Measurements from ENCODE around the gene RFX7. TPM values are rescaled to one million over a fixed set of nuclear protein-coding genes. Genes with fewer than 3 reads are reported as not detected.

Gene RFX7
- total and polyA plus RNA-seq, 2 donors (not counting 1 experiment from before 2014, with no cell fraction given): 5.4 to 6.9 TPM

GRCh38 chr15:56250626-56251025 lies 6.9 kb upstream of the RFX7 start:
- no peaks in the 10 kb centered on the region for H3K79me2 ChIP-seq (ENCODE audit: control insufficient read depth, insufficient read depth, low read length)
- H4K20me1 ChIP-seq (ENCODE audit: control insufficient read depth, extremely low read depth, insufficient read depth, low read length): no peaks in the 10 kb centered on the region
- H3K4me2 ChIP-seq (ENCODE audit: extremely low read depth, insufficient read depth, low read length): no peak overlapping the region
- no peak for TF ChIP-seq EZH2 (IDR thresholded peaks at IDR 0.05; ENCODE audit: low read length, missing control alignments)
- TF ChIP-seq, protein P1, sequence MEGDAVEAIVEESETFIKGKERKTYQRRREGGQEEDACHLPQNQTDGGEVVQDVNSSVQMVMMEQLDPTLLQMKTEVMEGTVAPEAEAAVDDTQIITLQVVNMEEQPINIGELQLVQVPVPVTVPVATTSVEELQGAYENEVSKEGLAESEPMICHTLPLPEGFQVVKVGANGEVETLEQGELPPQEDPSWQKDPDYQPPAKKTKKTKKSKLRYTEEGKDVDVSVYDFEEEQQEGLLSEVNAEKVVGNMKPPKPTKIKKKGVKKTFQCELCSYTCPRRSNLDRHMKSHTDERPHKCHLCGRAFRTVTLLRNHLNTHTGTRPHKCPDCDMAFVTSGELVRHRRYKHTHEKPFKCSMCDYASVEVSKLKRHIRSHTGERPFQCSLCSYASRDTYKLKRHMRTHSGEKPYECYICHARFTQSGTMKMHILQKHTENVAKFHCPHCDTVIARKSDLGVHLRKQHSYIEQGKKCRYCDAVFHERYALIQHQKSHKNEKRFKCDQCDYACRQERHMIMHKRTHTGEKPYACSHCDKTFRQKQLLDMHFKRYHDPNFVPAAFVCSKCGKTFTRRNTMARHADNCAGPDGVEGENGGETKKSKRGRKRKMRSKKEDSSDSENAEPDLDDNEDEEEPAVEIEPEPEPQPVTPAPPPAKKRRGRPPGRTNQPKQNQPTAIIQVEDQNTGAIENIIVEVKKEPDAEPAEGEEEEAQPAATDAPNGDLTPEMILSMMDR (conservative IDR thresholded peaks at IDR 0.05 in 1 of 2, IDR thresholded peaks at IDR 0.05 in 1 of 2; ENCODE audit: low read depth in 1 of 2, low read length in 2 of 2): no peak
- no peaks in the 10 kb centered on the region for H3K36me3 ChIP-seq (ENCODE audit: control insufficient read depth, insufficient read depth, low read length)
- DNase-seq (ENCODE audit: low read depth in 2 of 2): no peak
- H3K4me3 ChIP-seq (replicated peaks in 1 of 4; ENCODE audit: control extremely low read depth in 1 of 4, insufficient read depth in 1 of 4, low read depth in 3 of 4, low read length in 4 of 4): no peak overlapping the region
- no peak overlapping the region for H3K27ac ChIP-seq (ENCODE audit: insufficient read depth, low read length)
- H3K9me3 ChIP-seq (ENCODE audit: control insufficient read depth, insufficient read depth, low read depth, low read length): no peaks in the 10 kb centered on the region
- H3K9ac ChIP-seq (ENCODE audit: insufficient read depth, low read length): no peak overlapping the region
- H2AFZ ChIP-seq (ENCODE audit: low read length): no peak overlapping the region
- H3K4me1 ChIP-seq (ENCODE audit: control insufficient read depth, extremely low read depth, insufficient read depth, low read length): no peaks in the 10 kb centered on the region
- peaks cover 5% of the 10 kb centered on the region for H3K27me3 ChIP-seq (ENCODE audit: control insufficient read depth, insufficient read depth, low read length)

GRCh38 chr15:56249092-56249491 lies 5.4 kb upstream of the RFX7 start:
- Histone ChIP-seq H3K9me3 (ENCODE audit: control insufficient read depth, insufficient read depth, low read depth, low read length) (no peaks in the 10 kb centered on the region), H3K4me2 (ENCODE audit: extremely low read depth, insufficient read depth, low read length) (no peak overlapping the region), H2AFZ (ENCODE audit: low read length) (no peak overlapping the region), H3K4me1 (ENCODE audit: control insufficient read depth, extremely low read depth, insufficient read depth, low read length) (peaks cover 5% of the 10 kb centered on the region), H3K27ac (ENCODE audit: insufficient read depth, low read length) (no peak overlapping the region), H3K79me2 (ENCODE audit: control insufficient read depth, insufficient read depth, low read length) (no peaks in the 10 kb centered on the region), H3K4me3 (replicated peaks in 1 of 4; ENCODE audit: control extremely low read depth in 1 of 4, insufficient read depth in 1 of 4, low read depth in 3 of 4, low read length in 4 of 4) (no peak overlapping the region), H3K36me3 (ENCODE audit: control insufficient read depth, insufficient read depth, low read length) (no peaks in the 10 kb centered on the region), H3K9ac (ENCODE audit: insufficient read depth, low read length) (no peak overlapping the region), H3K27me3 (ENCODE audit: control insufficient read depth, insufficient read depth, low read length) (peaks cover 4% of the 10 kb centered on the region), H4K20me1 (ENCODE audit: control insufficient read depth, extremely low read depth, insufficient read depth, low read length) (no peaks in the 10 kb centered on the region)
- TF ChIP-seq, protein P1 (conservative IDR thresholded peaks at IDR 0.05 in 1 of 2, IDR thresholded peaks at IDR 0.05 in 1 of 2; ENCODE audit: low read depth in 1 of 2, low read length in 2 of 2): peak; percentile 35 to 37
- TF ChIP-seq EZH2 (IDR thresholded peaks at IDR 0.05; ENCODE audit: low read length, missing control alignments): no peak
- peak; percentile 64 to 68 for DNase-seq (ENCODE audit: low read depth in 2 of 2)

DNA sequence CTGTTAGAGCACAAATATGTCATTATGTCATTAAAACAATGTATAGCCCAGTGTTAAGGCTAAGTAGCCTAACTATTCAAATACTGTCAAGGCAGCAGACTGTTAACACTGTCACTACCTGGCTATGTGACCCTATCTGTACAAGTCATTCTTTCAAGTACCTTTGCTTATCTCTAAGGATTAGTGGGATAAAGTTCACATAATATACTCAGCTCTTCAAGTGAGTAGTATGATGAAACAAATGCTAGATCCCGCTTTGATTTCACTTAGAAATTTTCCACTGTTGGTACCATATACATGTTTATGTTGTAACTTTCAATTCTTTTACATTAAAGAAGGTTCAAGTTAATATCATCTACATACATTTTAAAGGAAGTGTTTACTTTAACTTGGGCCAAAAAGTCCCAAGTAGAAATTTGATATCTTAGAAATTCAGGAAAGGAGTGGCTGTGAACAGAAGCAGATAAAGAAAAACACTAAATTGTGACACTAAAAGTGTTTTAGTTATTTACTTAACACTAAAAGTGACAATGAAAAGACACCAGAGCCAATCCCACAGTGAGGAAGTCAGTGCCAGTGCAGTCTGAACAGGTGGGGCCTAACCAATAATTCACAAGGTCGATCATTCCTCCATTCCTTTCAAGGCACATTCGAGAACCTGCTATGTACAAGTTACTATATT lies 4.8 kb upstream of the RFX7 start:
- Histone ChIP-seq H3K27me3 (ENCODE audit: control insufficient read depth, insufficient read depth, low read length) (no peaks in the 10 kb centered on the region), H3K4me1 (ENCODE audit: control insufficient read depth, extremely low read depth, insufficient read depth, low read length) (peaks cover 5% of the 10 kb centered on the region), H3K79me2 (ENCODE audit: control insufficient read depth, insufficient read depth, low read length) (peaks cover 1% of the 10 kb centered on the region), H3K9me3 (ENCODE audit: control insufficient read depth, insufficient read depth, low read depth, low read length) (no peaks in the 10 kb centered on the region), H3K4me2 (ENCODE audit: extremely low read depth, insufficient read depth, low read length) (no peak overlapping the region), H3K36me3 (ENCODE audit: control insufficient read depth, insufficient read depth, low read length) (no peaks in the 10 kb centered on the region), H3K9ac (ENCODE audit: insufficient read depth, low read length) (no peak overlapping the region), H3K4me3 (replicated peaks in 1 of 4; ENCODE audit: control extremely low read depth in 1 of 4, insufficient read depth in 1 of 4, low read depth in 3 of 4, low read length in 4 of 4) (no peak overlapping the region), H4K20me1 (ENCODE audit: control insufficient read depth, extremely low read depth, insufficient read depth, low read length) (no peaks in the 10 kb centered on the region), H2AFZ (ENCODE audit: low read length) (no peak overlapping the region), H3K27ac (ENCODE audit: insufficient read depth, low read length) (no peak overlapping the region)
- no peak for DNase-seq (ENCODE audit: low read depth in 2 of 2)
- TF ChIP-seq, protein P1 (conservative IDR thresholded peaks at IDR 0.05 in 1 of 2, IDR thresholded peaks at IDR 0.05 in 1 of 2; ENCODE audit: low read depth in 1 of 2, low read length in 2 of 2): no peak
- no peak for TF ChIP-seq EZH2 (IDR thresholded peaks at IDR 0.05; ENCODE audit: low read length, missing control alignments)

Measured in fibroblast of lung (primary cell).